ENCODE measurements around the gene ARHGEF9.
"Not testable (repeated sequence)": the region's sequence is repeated elsewhere in the genome, so short reads cannot be mapped to it uniquely, and the experiment has no call there.

The ARHGEF9 gene

DNA sequence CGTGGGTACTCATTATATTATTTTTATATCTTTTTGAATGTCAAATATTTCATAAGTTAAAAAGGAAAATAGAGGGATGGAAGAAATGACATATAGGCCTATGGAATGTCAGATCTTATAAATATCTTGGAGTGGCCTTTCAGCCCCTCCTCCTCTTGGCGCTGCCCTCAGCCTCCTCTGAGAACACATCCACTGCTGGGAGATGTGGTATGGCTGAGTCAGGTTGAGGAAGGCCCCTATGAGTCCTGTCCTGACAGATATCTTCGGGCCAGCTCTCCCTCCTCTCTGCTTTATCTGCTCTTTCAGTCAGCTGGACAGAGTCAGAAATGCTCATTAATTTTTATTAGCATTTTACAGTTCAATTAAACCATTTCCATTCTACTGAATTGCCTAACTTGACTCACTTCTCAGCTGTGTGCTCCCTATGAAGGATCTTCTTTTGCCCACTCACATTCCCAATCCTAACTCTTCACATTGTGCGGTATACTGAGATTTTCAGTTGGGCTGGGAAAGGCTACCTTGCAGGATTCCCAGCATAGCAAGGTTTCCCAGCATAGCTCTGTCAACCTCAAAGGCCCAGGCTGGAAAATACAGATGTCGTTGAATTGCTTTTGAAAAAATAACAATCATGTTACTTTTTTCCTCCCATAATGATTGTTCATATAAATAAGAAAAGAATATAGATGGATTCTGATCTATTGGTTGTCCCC lies 128.0 kb downstream of the ARHGEF9 start:
- no peak for DNase-seq

DNA sequence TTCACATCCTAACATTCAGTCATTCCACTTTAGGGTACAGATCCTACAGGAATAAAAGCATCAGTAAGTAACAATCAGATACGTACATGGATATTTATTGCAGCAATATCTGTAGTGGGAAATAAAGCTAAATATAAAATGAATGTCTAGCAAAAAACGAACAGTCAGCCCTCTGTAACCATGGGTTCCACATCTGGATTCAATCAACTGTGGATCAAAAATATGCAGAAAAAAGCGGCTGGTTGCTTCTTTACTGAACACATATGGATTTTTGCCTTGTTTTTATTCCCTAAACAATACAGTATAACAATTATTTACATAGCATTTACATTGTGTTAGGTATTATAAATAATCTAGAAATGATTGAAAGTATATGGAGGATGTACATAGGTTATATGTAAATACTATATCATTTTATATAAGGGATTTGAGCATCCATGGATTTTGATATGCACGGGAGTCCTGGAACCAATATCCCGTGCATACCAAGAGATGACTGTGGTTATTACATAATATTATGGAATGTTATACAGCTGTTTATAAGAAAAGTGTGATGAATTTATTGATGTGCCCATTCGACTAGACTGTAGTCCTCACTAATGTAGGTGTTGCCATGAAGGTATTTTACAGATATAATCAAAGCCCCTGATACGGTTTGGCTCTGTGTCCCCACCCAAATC lies 132.8 kb downstream of the ARHGEF9 start:
- no peak for DNase-seq

DNA sequence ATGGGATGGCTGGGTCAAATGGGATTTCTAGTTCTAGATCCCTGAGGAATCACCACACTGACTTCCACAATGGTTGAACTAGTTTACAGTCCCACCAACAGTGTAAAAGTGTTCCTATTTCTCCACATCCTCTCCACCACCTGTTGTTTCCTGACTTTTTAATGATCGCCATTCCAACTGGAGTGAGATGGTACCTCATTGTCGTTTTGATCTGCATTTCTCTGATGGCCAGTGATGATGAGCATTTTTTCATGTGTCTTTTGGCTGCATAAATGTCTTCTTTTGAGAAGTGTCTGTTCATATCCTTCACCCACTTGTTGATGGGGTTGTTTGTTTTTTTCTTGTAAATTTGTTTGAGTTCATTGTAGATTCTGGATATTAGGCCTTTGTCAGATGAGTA lies 139.3 kb downstream of the ARHGEF9 start:
- not testable (repeated sequence) for DNase-seq

DNA sequence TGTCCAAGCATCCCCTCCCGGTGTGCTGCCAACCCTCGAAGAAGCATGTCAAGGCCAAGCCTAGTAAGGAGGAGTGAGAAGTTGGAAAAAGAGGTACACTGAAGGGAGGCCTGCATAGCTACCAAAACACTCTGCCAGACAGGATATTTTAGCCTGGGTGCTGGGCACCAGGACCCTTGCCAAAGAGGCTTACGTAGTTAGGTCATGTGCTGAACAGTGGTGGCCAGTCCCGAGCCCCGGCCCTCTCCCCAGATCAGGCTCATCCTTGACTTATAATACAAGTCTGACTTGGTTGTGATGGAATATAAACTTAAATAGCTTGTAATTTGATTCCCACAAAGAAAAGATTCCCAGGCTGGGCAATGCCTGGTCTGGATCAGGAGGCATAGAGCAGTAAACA lies 149.3 kb downstream of the ARHGEF9 start:
- no peak for DNase-seq

DNA sequence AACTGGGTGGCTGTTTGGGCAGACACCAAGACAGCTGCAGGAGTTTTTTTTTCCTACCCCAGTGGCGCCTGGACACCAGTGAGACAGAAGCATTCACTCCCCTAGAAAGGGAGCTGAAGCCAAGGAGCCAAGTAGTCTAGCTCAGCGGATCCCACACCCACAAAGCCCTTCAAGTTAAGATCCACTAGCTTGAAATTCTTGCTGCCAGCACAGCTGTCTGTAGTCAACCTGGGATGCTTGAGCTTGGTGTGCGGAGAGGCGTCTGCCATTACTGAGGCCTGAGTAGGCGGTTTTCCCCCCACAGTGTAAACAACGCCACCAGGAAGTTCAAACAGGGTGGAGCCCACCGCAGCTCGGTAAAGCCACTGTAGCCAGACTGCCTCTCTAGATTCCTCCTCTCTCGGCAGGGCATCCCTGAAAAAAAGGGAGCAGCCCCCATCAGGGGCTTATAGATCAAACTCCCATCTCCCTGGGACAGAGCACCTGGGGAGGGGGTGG lies 171.4 kb downstream of the ARHGEF9 start:
- no peak for DNase-seq

DNA sequence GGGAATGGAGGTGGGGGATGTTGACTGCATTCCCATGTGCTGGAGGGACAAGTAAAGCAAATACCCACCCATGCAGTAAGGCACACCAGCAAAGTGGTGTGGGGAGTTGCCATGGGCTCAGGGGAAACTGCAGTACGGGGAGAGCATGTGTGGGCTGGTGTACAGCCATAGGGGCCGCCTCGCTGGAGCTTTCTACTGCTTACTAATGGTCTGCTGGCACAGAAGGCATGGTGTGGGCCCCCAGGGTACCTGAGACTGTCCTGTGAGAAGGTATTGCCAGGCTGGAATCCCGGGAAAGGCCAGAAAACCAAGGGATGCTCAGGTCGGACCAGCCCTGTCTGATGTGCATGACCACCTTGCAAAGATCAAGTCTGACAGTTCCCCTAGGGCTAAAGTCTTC lies 199.1 kb downstream of the ARHGEF9 start:
- DNase-seq: no peak

Measured in CD4-positive, alpha-beta T cell treated with Interleukin-12 subunit alpha and Interleukin-12 subunit beta, for 1 hour (primary cell).